Measurements from ENCODE around the gene GRIK3.

- TF ChIP-seq CTCF (IDR thresholded peaks at IDR 0.05; ENCODE audit: low read depth, low read length, missing input control) = no peak
- no peak for TF ChIP-seq ATF3 (IDR thresholded peaks at IDR 0.05)
- no peak for TF ChIP-seq MAX (IDR thresholded peaks at IDR 0.05)
- TF ChIP-seq JUND (IDR thresholded peaks at IDR 0.05) = no peak
- no peak for TF ChIP-seq NR2F2 (IDR thresholded peaks at IDR 0.05)
- no peak for TF ChIP-seq FOXA1 (IDR thresholded peaks at IDR 0.05)
- no peak for TF ChIP-seq GABPA (IDR thresholded peaks at IDR 0.05 in 1 of 2, conservative IDR thresholded peaks at IDR 0.05 in 1 of 2)
- no peak for TF ChIP-seq TAF1 (conservative IDR thresholded peaks at IDR 0.05)
- TF ChIP-seq REST (IDR thresholded peaks at IDR 0.05) = no peak
- no peak for TF ChIP-seq SP1 (IDR thresholded peaks at IDR 0.05)
Observed at GRCh38 chr1:37070126-37070525, 35.8 kb upstream of the GRIK3 start.

Data from liver (tissue), 3 donors.